Measurements from ENCODE around the gene HNRNPUL1.

HNRNPUL1 gene

GRCh38 chr19:41234512-41235168 is 29.5 kb upstream of the HNRNPUL1 start:
- DNase-seq = no peak

- no peak for DNase-seq
These were observed 28.7 kb upstream of the HNRNPUL1 start for GRCh38 chr19:41235480-41235879.

GRCh38 chr19:41238244-41238643 is 25.9 kb upstream of the HNRNPUL1 start:
- DNase-seq = no peak

GRCh38 chr19:41239363-41239762 is 24.8 kb upstream of the HNRNPUL1 start:
- DNase-seq = no peak

GRCh38 chr19:41239961-41240574 is 24.1 kb upstream of the HNRNPUL1 start:
- DNase-seq = no peak

- no peak for DNase-seq
These were observed 22.3 kb upstream of the HNRNPUL1 start for GRCh38 chr19:41241859-41242258.

GRCh38 chr19:41244117-41244516 is 20.1 kb upstream of the HNRNPUL1 start:
- DNase-seq = no peak

- DNase-seq = no peak
These were observed 18.3 kb upstream of the HNRNPUL1 start for GRCh38 chr19:41245843-41246242.

GRCh38 chr19:41248895-41249294 is 15.3 kb upstream of the HNRNPUL1 start:
- DNase-seq = no peak

GRCh38 chr19:41249707-41250423 is 14.3 kb upstream of the HNRNPUL1 start:
- DNase-seq = no peak

GRCh38 chr19:41253660-41254059 is 10.5 kb upstream of the HNRNPUL1 start:
- no peak for DNase-seq

- DNase-seq = no peak
These were observed 9.0 kb upstream of the HNRNPUL1 start for GRCh38 chr19:41255171-41255570.

GRCh38 chr19:41261474-41262190 is 2.5 kb upstream of the HNRNPUL1 start:
- no peak for DNase-seq

GRCh38 chr19:41263042-41263849 is 926 bp upstream of the HNRNPUL1 start:
- peak; percentile 87 to 89 for DNase-seq

GRCh38 chr19:41264581-41265394 is 616 bp downstream of the HNRNPUL1 start:
- peak; percentile 34 to 48 for DNase-seq

- peak in 1 of 2 donors; percentile 12 for DNase-seq
These were observed 1.4 kb downstream of the HNRNPUL1 start for GRCh38 chr19:41265395-41266153.

GRCh38 chr19:41269055-41269454 is 4.9 kb downstream of the HNRNPUL1 start:
- no peak for DNase-seq

GRCh38 chr19:41269571-41269970 is 5.4 kb downstream of the HNRNPUL1 start:
- no peak for DNase-seq

GRCh38 chr19:41273076-41273475 is 8.9 kb downstream of the HNRNPUL1 start:
- DNase-seq = no peak

- DNase-seq = no peak
These were observed 10.6 kb downstream of the HNRNPUL1 start for GRCh38 chr19:41274802-41275201.

GRCh38 chr19:41276231-41276630 is 12.1 kb downstream of the HNRNPUL1 start:
- no peak for DNase-seq

Data from CD4-positive, alpha-beta T cell treated with Interferon alpha-2 for 1 hour (primary cell).